Vagina (tissue), 2 donors: ENCODE measurements around the gene DACT2.

Experiments used
- CTCF ChIP-seq, 3 experiments: fragments of 450-650 bp in 2 of 3; fragments of 200-600 bp in 1 of 3; sonication (generic) in 1 of 3; IDR thresholded peaks; one replicate each; pipeline ENCODE4 v1.5.1; 2017 to 2019; ENCODE audit warnings: antibody characterized with exemption in 3 of 3, mild to moderate bottlenecking in 2 of 3, moderate library complexity in 2 of 3
- POLR2A ChIP-seq, 2 donors: fragments of 450-650 bp; IDR thresholded peaks; one replicate each; pipeline ENCODE4 v1.6.1; 2017; ENCODE audit warnings: antibody characterized with exemption in 2 of 2, mild to moderate bottlenecking in 2 of 2, moderate library complexity in 2 of 2

GRCh38 chr6:168344338-168344737 is 24.8 kb upstream of the DACT2 start:
- TF ChIP-seq CTCF (IDR thresholded peaks at IDR 0.05) (no peak), POLR2A (IDR thresholded peaks at IDR 0.05) (no peak)
